Neural progenitor cell (in vitro differentiated cells): ENCODE data around the gene FOXK2.

Source experiments
- EZH2phosphoT487 ChIP-seq: fragments of 200-600 bp; sonication (generic); IDR thresholded peaks from 2 replicates; pipeline ENCODE4 v1.6.1; 2017; ENCODE audit warnings: antibody characterized with exemption
- TF ChIP-seq, protein P1 (sequence below): fragments of 200-600 bp; sonication (generic); IDR thresholded peaks from 2 replicates; pipeline ENCODE4 v1.5.1; 2017; ENCODE audit warnings: antibody characterized with exemption, mild to moderate bottlenecking

DNA sequence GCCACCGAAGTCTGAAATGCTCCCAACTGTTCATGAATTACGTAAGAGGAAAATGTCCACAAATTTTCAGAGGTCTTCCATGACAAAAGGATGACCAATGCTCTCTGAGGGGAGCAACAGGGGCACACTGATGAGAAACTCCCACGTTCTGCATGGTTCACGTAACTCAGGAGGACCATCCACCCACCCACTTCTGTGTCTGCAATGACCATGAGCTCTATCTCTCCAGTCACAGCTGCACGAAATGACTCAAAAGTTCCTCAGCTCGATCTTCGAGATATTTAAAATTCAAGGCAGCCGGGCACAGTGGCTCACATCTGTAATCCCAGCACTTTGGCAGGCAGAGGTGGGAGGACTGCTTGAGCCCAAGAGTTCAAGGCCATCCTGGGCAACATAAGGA lies 112.9 kb downstream of the FOXK2 start:
- no peak for TF ChIP-seq EZH2phosphoT487
- TF ChIP-seq, protein P1, sequence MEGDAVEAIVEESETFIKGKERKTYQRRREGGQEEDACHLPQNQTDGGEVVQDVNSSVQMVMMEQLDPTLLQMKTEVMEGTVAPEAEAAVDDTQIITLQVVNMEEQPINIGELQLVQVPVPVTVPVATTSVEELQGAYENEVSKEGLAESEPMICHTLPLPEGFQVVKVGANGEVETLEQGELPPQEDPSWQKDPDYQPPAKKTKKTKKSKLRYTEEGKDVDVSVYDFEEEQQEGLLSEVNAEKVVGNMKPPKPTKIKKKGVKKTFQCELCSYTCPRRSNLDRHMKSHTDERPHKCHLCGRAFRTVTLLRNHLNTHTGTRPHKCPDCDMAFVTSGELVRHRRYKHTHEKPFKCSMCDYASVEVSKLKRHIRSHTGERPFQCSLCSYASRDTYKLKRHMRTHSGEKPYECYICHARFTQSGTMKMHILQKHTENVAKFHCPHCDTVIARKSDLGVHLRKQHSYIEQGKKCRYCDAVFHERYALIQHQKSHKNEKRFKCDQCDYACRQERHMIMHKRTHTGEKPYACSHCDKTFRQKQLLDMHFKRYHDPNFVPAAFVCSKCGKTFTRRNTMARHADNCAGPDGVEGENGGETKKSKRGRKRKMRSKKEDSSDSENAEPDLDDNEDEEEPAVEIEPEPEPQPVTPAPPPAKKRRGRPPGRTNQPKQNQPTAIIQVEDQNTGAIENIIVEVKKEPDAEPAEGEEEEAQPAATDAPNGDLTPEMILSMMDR, result no peak
